Prostate gland (tissue), 2 donors: Measurements from ENCODE around the gene TNRC6B.

Source experiments
- CTCF ChIP-seq, 4 experiments: fragments of 200-600 bp in 2 of 4; fragments of 450-650 bp in 2 of 4; sonication (generic) in 2 of 4; IDR thresholded peaks; 1 replicate in 3 of 4; 2 replicates in 1 of 4; pipeline ENCODE4 v1.5.1; 2016 to 2019; ENCODE audit warnings: antibody characterized with exemption in 4 of 4, mild to moderate bottlenecking in 2 of 4, moderate library complexity in 2 of 4
- POLR2A ChIP-seq: fragments of 450-650 bp; IDR thresholded peaks from one replicate; pipeline ENCODE4 v1.6.1; 2016; ENCODE audit warnings: antibody characterized with exemption, mild to moderate bottlenecking
- POLR2AphosphoS5 ChIP-seq: sonication (generic); formaldehyde crosslinking; IDR thresholded peaks from one replicate; pipeline ENCODE4 v1.6.1; 2017; ENCODE audit warnings: antibody characterized with exemption

- TF ChIP-seq CTCF (IDR thresholded peaks at IDR 0.05) (no peak), POLR2AphosphoS5 (no peak), POLR2A (no peak)
Measured at GRCh38 chr22:40377931-40378330, 200.2 kb downstream of the TNRC6B start.
